GM23338 (cell line): ENCODE results near the gene TSKS.

Experiments used
- CREB1 ChIP-seq: fragments of 250-450 bp; sonication (Bioruptor Pico); IDR thresholded peaks from 2 replicates; pipeline ENCODE4 v1.5.0; 2020; ENCODE audit warnings: low read depth, mild to moderate bottlenecking, moderate library complexity
- CTCF ChIP-seq, 2 experiments: fragments of 200-600 bp in 1 of 2; sonication (generic) in 1 of 2; conservative IDR thresholded peaks; 2 replicates each; pipeline versions ENCODE4 v1.5.1 to v1.6.1; 2016 to 2017; ENCODE audit warnings: antibody characterized with exemption in 2 of 2, low read depth in 2 of 2, mild to moderate bottlenecking in 2 of 2, moderate library complexity in 1 of 2
- EZH2 ChIP-seq: fragments of 200-600 bp; sonication (generic); IDR thresholded peaks from one replicate; pipeline ENCODE4 v1.8.0; 2017; ENCODE audit warnings: antibody characterized with exemption, mild to moderate bottlenecking, low read depth; ENCODE audit not compliant: unreplicated experiment
- EZH2phosphoT487 ChIP-seq: fragments of 200-600 bp; sonication (generic); IDR thresholded peaks from one replicate; pipeline ENCODE4 v1.8.1; 2018; ENCODE audit warnings: antibody characterized with exemption; ENCODE audit not compliant: unreplicated experiment
- JUNB ChIP-seq: IDR thresholded peaks from one replicate; pipeline ENCODE4 v1.6.1; 2016; ENCODE audit warnings: antibody characterized with exemption; ENCODE audit not compliant: unreplicated experiment
- NANOG ChIP-seq: IDR thresholded peaks from 2 replicates; pipeline ENCODE4 v1.6.1; 2016; ENCODE audit warnings: antibody characterized with exemption, borderline replicate concordance
- POLR2AphosphoS5 ChIP-seq: IDR thresholded peaks from 2 replicates; pipeline ENCODE4 v1.6.1; 2016; ENCODE audit warnings: antibody characterized with exemption, low read depth
- ZNF331 ChIP-seq: fragments of 250-450 bp; sonication (Bioruptor Pico); IDR thresholded peaks from 2 replicates; pipeline ENCODE4 v1.5.0; 2020; ENCODE audit warnings: low read depth, mild to moderate bottlenecking, moderate library complexity
- ZNF462 ChIP-seq: fragments of 250-450 bp; sonication (Bioruptor Pico); IDR thresholded peaks from 2 replicates; pipeline ENCODE4 v1.5.0; 2020; ENCODE audit warnings: mild to moderate bottlenecking, moderate library complexity
- TF ChIP-seq, protein P1 (sequence below): IDR thresholded peaks from one replicate; pipeline ENCODE4 v1.6.1; 2018; ENCODE audit warnings: antibody characterized with exemption; ENCODE audit not compliant: unreplicated experiment

- TF ChIP-seq CTCF (conservative IDR thresholded peaks at IDR 0.05; ENCODE audit: low read depth in 2 of 2) (no peak), JUNB (no peak), POLR2AphosphoS5 (no peak), EZH2 (no peak), EZH2phosphoT487 (no peak), ZNF331 (CRISPR knock-in tag) (no peak), NANOG (no peak), CREB1 (CRISPR knock-in tag) (no peak), ZNF462 (CRISPR knock-in tag) (no peak)
- TF ChIP-seq, protein P1, sequence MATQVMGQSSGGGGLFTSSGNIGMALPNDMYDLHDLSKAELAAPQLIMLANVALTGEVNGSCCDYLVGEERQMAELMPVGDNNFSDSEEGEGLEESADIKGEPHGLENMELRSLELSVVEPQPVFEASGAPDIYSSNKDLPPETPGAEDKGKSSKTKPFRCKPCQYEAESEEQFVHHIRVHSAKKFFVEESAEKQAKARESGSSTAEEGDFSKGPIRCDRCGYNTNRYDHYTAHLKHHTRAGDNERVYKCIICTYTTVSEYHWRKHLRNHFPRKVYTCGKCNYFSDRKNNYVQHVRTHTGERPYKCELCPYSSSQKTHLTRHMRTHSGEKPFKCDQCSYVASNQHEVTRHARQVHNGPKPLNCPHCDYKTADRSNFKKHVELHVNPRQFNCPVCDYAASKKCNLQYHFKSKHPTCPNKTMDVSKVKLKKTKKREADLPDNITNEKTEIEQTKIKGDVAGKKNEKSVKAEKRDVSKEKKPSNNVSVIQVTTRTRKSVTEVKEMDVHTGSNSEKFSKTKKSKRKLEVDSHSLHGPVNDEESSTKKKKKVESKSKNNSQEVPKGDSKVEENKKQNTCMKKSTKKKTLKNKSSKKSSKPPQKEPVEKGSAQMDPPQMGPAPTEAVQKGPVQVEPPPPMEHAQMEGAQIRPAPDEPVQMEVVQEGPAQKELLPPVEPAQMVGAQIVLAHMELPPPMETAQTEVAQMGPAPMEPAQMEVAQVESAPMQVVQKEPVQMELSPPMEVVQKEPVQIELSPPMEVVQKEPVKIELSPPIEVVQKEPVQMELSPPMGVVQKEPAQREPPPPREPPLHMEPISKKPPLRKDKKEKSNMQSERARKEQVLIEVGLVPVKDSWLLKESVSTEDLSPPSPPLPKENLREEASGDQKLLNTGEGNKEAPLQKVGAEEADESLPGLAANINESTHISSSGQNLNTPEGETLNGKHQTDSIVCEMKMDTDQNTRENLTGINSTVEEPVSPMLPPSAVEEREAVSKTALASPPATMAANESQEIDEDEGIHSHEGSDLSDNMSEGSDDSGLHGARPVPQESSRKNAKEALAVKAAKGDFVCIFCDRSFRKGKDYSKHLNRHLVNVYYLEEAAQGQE = no peak
Measured at GRCh38 chr19:49767967-49768581, 5.0 kb upstream of the TSKS start.
